ENCODE data around the gene PIGR.

- TF ChIP-seq RBBP5 (conservative IDR thresholded peaks at IDR 0.05) (no peak), ZBTB11 (CRISPR knock-in tag; IDR thresholded peaks at IDR 0.05) (no peak), MAX (IDR thresholded peaks at IDR 0.05; ENCODE audit: low read depth, low read length) (no peak), IRF3 (IDR thresholded peaks at IDR 0.05) (no peak), YY1 (IDR thresholded peaks at IDR 0.05; ENCODE audit: low read depth, low read length) (no peak), ZBTB40 (IDR thresholded peaks at IDR 0.05; ENCODE audit: borderline replicate concordance) (no peak), CHD4 (IDR thresholded peaks at IDR 0.05) (no peak), CTCF (IDR thresholded peaks at IDR 0.05 in 2 of 3, conservative IDR thresholded peaks at IDR 0.05 in 1 of 3; ENCODE audit: control insufficient read depth in 2 of 3, extremely low read depth in 1 of 3, insufficient read depth in 1 of 3, low read depth in 3 of 3, low read length in 3 of 3) (peak in 1 of 3 experiments; percentile 16; a peak in 1 of 6 replicates), REST (IDR thresholded peaks at IDR 0.05; ENCODE audit: low read depth, low read length) (no peak), EZH2 (IDR thresholded peaks at IDR 0.05; ENCODE audit: borderline replicate concordance, control insufficient read depth, low read depth, low read length) (no peak), TAF1 (IDR thresholded peaks at IDR 0.05; ENCODE audit: borderline replicate concordance, low read depth, low read length) (no peak), SMAD1 (IDR thresholded peaks at IDR 0.05; ENCODE audit: low read depth, partially characterized antibody) (no peak), ASH2L (IDR thresholded peaks at IDR 0.05; ENCODE audit: borderline replicate concordance, low read depth) (no peak), SIN3A (IDR thresholded peaks at IDR 0.05; ENCODE audit: low read depth, low read length) (no peak)
These were observed 63.7 kb downstream of the PIGR start for GRCh38 chr1:206882555-206882954.
